ENCODE results near the gene ICA1L.

ICA1L gene

DNA sequence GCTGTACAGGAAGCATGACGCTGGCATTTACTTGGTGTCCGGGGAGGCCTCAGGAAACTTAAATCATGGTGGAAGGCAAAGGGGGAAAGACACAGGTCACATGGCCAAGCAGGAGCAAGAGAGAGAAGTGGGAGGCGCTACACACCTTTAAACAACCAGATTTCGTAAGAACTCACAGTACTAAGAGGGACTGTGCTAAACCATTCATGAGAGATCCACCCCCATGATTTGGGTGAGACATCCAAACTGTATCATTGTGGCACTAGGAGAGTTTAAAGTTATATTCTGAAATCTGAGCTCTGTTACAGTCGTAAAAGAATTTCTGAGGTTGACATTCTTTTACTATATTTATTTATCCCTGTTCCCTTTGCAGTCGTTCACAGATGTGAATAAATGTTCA lies 116.6 kb downstream of the ICA1L start:
- TF ChIP-seq, protein P1, sequence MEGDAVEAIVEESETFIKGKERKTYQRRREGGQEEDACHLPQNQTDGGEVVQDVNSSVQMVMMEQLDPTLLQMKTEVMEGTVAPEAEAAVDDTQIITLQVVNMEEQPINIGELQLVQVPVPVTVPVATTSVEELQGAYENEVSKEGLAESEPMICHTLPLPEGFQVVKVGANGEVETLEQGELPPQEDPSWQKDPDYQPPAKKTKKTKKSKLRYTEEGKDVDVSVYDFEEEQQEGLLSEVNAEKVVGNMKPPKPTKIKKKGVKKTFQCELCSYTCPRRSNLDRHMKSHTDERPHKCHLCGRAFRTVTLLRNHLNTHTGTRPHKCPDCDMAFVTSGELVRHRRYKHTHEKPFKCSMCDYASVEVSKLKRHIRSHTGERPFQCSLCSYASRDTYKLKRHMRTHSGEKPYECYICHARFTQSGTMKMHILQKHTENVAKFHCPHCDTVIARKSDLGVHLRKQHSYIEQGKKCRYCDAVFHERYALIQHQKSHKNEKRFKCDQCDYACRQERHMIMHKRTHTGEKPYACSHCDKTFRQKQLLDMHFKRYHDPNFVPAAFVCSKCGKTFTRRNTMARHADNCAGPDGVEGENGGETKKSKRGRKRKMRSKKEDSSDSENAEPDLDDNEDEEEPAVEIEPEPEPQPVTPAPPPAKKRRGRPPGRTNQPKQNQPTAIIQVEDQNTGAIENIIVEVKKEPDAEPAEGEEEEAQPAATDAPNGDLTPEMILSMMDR (IDR thresholded peaks at IDR 0.05; ENCODE audit: low read depth, low read length) = no peak
- H3K4me3 ChIP-seq (ENCODE audit: low read depth, low read length) = no peak overlapping the region

DNA sequence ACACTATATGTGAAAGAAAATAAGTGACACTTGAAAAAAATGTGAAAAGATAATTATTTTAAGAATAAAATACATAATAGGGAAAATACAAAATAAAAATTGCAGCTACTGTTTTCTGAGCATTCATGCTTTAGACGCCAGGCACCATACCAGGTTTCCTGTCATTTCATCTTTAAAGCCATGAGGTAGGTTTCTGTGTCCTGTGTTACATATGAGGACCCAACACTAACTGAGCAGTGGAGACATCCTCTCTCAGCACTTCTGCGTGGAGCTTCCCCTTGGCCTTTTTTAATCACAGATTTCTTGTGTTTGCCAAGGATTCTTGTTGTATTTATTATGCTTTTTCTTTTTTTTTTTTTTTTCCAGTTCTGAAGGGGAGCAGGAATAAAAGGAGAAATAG lies 119.5 kb downstream of the ICA1L start:
- no peak overlapping the region for H3K4me3 ChIP-seq (ENCODE audit: low read depth, low read length)
- TF ChIP-seq, protein P1 (IDR thresholded peaks at IDR 0.05; ENCODE audit: low read depth, low read length) = no peak

DNA sequence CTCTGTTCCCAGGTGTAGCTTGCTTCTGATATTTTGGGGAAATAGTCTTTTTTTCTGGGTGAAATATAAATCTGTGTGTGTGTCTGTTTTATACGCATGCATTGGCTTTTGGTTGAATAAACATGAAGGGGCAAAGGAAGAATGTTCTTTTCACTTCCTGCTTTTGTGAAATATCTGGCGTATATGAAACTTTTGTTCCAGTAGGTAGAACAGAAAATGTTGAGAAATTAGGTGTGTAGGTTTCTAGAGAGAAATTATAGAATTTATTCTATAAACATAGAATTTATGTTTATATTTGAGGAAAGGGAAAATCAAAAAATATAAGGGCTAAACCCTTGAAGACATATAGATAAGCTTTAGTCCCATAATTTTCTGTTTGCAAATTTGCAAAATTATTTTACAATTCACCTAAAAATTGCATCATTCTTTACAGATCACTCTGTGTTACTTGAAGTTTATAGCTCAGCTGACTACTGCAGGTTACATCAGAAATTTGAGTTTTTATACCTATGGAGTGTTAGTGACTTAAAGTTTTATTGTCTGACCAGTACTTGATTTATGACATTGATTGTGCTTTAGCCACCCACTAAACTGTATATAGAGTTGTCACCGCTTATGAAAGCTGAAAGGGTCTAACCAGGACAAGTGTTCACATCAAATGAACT lies 120.7 kb downstream of the ICA1L start:
- no peak overlapping the region for H3K4me3 ChIP-seq (ENCODE audit: low read depth, low read length)
- TF ChIP-seq, protein P1 (IDR thresholded peaks at IDR 0.05; ENCODE audit: low read depth, low read length) = no peak

DNA sequence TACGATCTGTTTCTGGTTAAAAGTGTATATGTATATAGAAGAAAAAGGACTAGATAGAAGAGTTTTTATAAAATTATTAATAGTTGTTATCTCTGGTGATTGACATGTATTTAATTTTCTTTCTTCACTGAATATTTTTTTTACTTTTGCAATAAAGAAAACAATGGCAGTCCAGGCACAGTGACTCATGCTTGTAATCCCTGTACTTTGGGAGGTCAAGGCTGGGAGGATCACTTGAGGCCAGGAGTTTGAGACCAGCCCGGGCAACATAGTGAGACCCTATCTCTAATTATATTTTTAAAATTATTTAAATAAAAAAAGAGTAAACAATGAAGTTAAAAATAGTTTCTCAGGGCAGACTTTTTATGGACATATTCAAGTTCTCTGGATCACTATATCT lies 122.1 kb downstream of the ICA1L start:
- H3K4me3 ChIP-seq (ENCODE audit: low read depth, low read length) = no peak overlapping the region
- TF ChIP-seq, protein P1 (IDR thresholded peaks at IDR 0.05; ENCODE audit: low read depth, low read length) = no peak

DNA sequence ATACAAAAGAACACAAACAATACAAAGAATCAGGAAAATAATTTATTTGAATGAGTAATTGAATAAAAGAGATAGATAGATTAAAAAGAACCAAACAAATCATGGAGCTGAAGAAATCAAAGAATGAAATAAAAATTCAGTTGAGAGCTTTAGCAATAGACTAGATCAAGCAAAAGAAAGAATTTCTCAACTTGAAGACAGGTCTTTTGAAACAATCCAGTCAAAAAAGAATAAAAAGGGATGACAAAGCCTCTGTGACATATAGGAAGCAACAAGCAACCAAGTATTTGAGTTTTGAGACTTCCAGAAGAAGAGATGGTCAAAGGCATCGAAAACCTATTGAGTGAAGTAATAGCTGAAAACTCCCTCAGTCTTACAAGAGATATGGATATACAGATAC lies 128.0 kb downstream of the ICA1L start:
- H3K4me3 ChIP-seq (ENCODE audit: low read depth, low read length) = no peak overlapping the region
- TF ChIP-seq, protein P1 (IDR thresholded peaks at IDR 0.05; ENCODE audit: low read depth, low read length) = no peak

DNA sequence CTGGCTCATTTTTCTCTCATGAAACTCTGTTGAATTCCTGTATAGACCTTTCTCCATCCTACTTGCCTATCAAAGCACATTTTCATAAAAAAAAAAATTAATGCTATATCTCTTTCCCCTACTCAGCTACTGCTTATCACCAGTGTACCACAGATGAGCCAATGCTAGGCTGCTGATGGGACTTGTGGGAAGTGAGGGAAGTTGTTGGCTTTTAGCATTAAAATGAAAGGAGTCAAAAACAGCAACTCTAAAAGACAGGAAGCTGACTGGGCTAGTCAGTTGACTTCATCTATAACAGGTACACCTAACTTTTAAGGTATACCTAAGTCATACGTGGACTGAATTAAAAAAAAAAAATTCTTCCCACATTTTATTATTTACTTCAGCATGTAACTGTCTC lies 134.7 kb downstream of the ICA1L start:
- TF ChIP-seq, protein P1 (IDR thresholded peaks at IDR 0.05; ENCODE audit: low read depth, low read length) = no peak
- H3K4me3 ChIP-seq (ENCODE audit: low read depth, low read length) = no peak overlapping the region

DNA sequence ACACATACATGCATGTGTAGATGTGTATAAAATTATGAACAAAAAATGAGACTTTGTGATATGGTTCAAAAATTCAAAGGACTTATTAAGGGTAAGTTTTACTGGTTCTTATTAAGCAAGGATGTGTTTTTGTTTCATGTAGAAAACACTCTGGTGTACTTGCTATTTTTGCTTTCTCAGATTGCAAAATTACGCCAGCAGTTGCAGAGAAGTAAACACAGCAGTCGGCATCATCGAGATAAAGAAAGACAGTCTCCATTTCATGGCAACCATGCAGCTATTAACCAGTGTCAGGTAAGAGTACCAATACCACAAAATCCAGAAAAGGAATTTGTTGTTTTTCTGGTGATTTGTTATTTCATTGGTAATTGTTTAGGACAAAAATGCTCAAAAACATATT lies 145.5 kb downstream of the ICA1L start:
- no peak overlapping the region for H3K4me3 ChIP-seq (ENCODE audit: low read depth, low read length)
- TF ChIP-seq, protein P1 (IDR thresholded peaks at IDR 0.05; ENCODE audit: low read depth, low read length) = no peak
